Endothelial cell of umbilical vein (primary cell): ENCODE results near the gene ADGRD1. TPM values are rescaled to one million over a fixed set of nuclear protein-coding genes. Genes with fewer than 3 reads are reported as not detected.

Experiments used
- BruUV-seq: library from RNA; stranded (reverse); fragments of 400-500 nt; replicated peaks from 2 replicates; lab custom pipeline; 2021; lab: Mats Ljungman, UMichigan
- CTCF ChIA-PET: fragments of 300-600, 350-600 bp; sonication (Branson Sonifier 250); formaldehyde crosslinking; loops from one replicate; lab custom pipeline; 2021; ENCODE audit warnings: antibody characterized with exemption, inconsistent platforms; lab: Charles Lee
- POLR2A ChIA-PET: fragments of 300-600, 350-600 bp; sonication (Branson Sonifier 250); formaldehyde crosslinking; loops from one replicate; lab custom pipeline; 2021; ENCODE audit warnings: antibody characterized with exemption, inconsistent platforms; lab: Charles Lee
- DNase-seq: peaks from one replicate; pipeline ENCODE4 v3.0.0-alpha.2; 2011; ENCODE audit warnings: low read depth, low spot score
- FAIRE-seq: peaks from 2 replicates; lab custom pipeline; 2011; peaks lifted over from hg19 to GRCh38; lab: Jason Lieb, UNC
- H2AFZ ChIP-seq: 2 replicates; pipeline ENCODE4 v1.6.0; 2012; ENCODE audit warnings: low read depth, low read length, control low read depth, inconsistent platforms
- H3K27ac ChIP-seq: 2 replicates; pipeline ENCODE4 v1.5.1; 2011; ENCODE audit warnings: low read depth, mild to moderate bottlenecking, control low read depth, low read length, moderate library complexity; ENCODE audit not compliant: insufficient read depth
- H3K27me3 ChIP-seq, 2 experiments: 2 replicates each; pipeline versions ENCODE4 v1.6.0 to v1.6.1; 2011; ENCODE audit warnings: low read length in 2 of 2, mixed read lengths in 1 of 2; ENCODE audit not compliant: control insufficient read depth in 2 of 2, insufficient read depth in 2 of 2
- H3K36me3 ChIP-seq, 2 experiments: 2 replicates in 1 of 2; 3 replicates in 1 of 2; pipeline ENCODE4 v1.5.1; 2011; ENCODE audit warnings: low read length in 2 of 2, mild to moderate bottlenecking in 1 of 2, moderate library complexity in 1 of 2; ENCODE audit not compliant: control insufficient read depth in 2 of 2, insufficient read depth in 2 of 2; ENCODE audit errors: extremely low read depth in 1 of 2
- H3K4me1 ChIP-seq: 3 replicates; pipeline ENCODE4 v1.5.1; 2011; ENCODE audit warnings: mild to moderate bottlenecking, low read length; ENCODE audit not compliant: control insufficient read depth, insufficient read depth; ENCODE audit errors: extremely low read depth
- H3K4me2 ChIP-seq: 2 replicates; pipeline ENCODE4 v1.6.1; 2011; ENCODE audit warnings: low read length, control low read depth, mixed read lengths; ENCODE audit not compliant: insufficient read depth
- H3K4me3 ChIP-seq, 3 experiments: fragments of 200-600 bp in 1 of 3; sonication (generic), shearing (Covaris generic) in 1 of 3; replicated peaks in 1 of 3; 2 replicates each; pipeline ENCODE4 v1.5.1; 2011 to 2016; ENCODE audit warnings: control low read depth in 3 of 3, low read length in 3 of 3, mild to moderate bottlenecking in 2 of 3, inconsistent platforms in 1 of 3, low read depth in 1 of 3, moderate library complexity in 1 of 3; ENCODE audit not compliant: insufficient read depth in 1 of 3
- H3K79me2 ChIP-seq: 2 replicates; pipeline ENCODE4 v1.6.0; 2012; ENCODE audit warnings: low read length, inconsistent platforms; ENCODE audit not compliant: control insufficient read depth, insufficient read depth
- H3K9ac ChIP-seq: replicated peaks from 2 replicates; pipeline ENCODE3; 2011; ENCODE audit warnings: low read length, control low read depth; ENCODE audit not compliant: insufficient read depth; ENCODE audit errors: extremely low read depth
- H3K9me1 ChIP-seq: replicated peaks from 3 replicates; pipeline ENCODE4 v1.6.0; 2011; ENCODE audit warnings: mild to moderate bottlenecking, low read length; ENCODE audit not compliant: control insufficient read depth, insufficient read depth; ENCODE audit errors: extremely low read depth
- H3K9me3 ChIP-seq: replicated peaks from 2 replicates; pipeline ENCODE4 v1.5.1; 2012; ENCODE audit warnings: low read length, inconsistent platforms; ENCODE audit not compliant: control insufficient read depth, insufficient read depth
- H4K20me1 ChIP-seq: replicated peaks from 2 replicates; pipeline ENCODE3; 2011; ENCODE audit warnings: mild to moderate bottlenecking, low read length; ENCODE audit not compliant: control insufficient read depth, insufficient read depth; ENCODE audit errors: extremely low read depth
- CTCF ChIP-seq, 2 donors: IDR thresholded peaks; 1 replicate in 1 of 2; 2 replicates in 1 of 2; pipeline ENCODE4 v1.5.1; 2011; ENCODE audit warnings: low read length in 2 of 2, mild to moderate bottlenecking in 2 of 2, moderate library complexity in 2 of 2, control low read depth in 1 of 2, inconsistent platforms in 1 of 2, low read depth in 1 of 2; ENCODE audit not compliant: insufficient read depth in 1 of 2; ENCODE audit errors: extremely low read depth in 1 of 2
- EZH2 ChIP-seq: IDR thresholded peaks from 2 replicates; pipeline ENCODE4 v1.6.1; 2012; ENCODE audit warnings: borderline replicate concordance, low read depth, mild to moderate bottlenecking, moderate library complexity, low read length, inconsistent platforms; ENCODE audit not compliant: severe bottlenecking
- FOS ChIP-seq: IDR thresholded peaks from 2 replicates; pipeline ENCODE4 v1.6.1; 2011; ENCODE audit warnings: mild to moderate bottlenecking, low read length, moderate library complexity, borderline replicate concordance; ENCODE audit not compliant: insufficient read depth
- GATA2 ChIP-seq: IDR thresholded peaks from 2 replicates; pipeline ENCODE4 v1.7.0; 2011; ENCODE audit warnings: low read depth, mild to moderate bottlenecking, moderate library complexity, mixed read lengths, low read length; ENCODE audit not compliant: insufficient read length, insufficient read depth
- JUN ChIP-seq: IDR thresholded peaks from 2 replicates; pipeline ENCODE4 v1.6.1; 2011; ENCODE audit warnings: borderline replicate concordance, low read depth; ENCODE audit not compliant: insufficient read length, insufficient read depth
- MYC ChIP-seq: IDR thresholded peaks from one replicate; pipeline ENCODE4 v1.6.1; 2011; ENCODE audit warnings: mild to moderate bottlenecking, low read depth, low read length
- POLR2A ChIP-seq: IDR thresholded peaks from 2 replicates; pipeline ENCODE4 v1.6.1; 2012; ENCODE audit warnings: low read depth, mild to moderate bottlenecking, control low read depth, low read length
- POLR2AphosphoS5 ChIP-seq: IDR thresholded peaks from 2 replicates; pipeline ENCODE4 v1.6.1; 2012; ENCODE audit warnings: low read depth, mild to moderate bottlenecking, control low read depth, low read length, moderate library complexity; ENCODE audit not compliant: insufficient read depth
- dilution Hi-C: fragments of 300-500 bp; cut with MboI; formaldehyde crosslinking; loops from one replicate; pipeline ENCODE4 v1.15.0; 2019; ENCODE audit warnings: low sequenced_read_pairs; ENCODE audit not compliant: extremely low pct_ligation_motif_present
- intact Hi-C: fragments of 100-400 bp; cut with micrococcal nuclease; formaldehyde crosslinking; loops from one replicate; pipeline ENCODE4 v1.10.0; 2022
- polyA plus RNA-seq, 4 experiments: library from polyadenylated mRNA; depleted of rRNA in 3 of 4; stranded (reverse) in 3 of 4; unstranded in 1 of 4; fragments of >200 nt; gene quantifications; 2 replicates each; pipeline versions ENCODE4 v1.2.1 to v1.2.3, GENCODE V29; 2011 to 2012; ENCODE audit warnings: missing spikeins in 1 of 4
- total RNA-seq: library from RNA; stranded (reverse); gene quantifications from 2 replicates; pipeline ENCODE4 v1.2.3, GENCODE V29; 2021
- TF ChIP-seq, protein P1 (sequence below): IDR thresholded peaks from 2 replicates; pipeline ENCODE4 v1.6.1; 2011; ENCODE audit not compliant: insufficient read depth, insufficient read length

Gene ADGRD1
- total and polyA plus RNA-seq, 2 donors (not counting 3 experiments of a cell fraction or from before 2014, with no cell fraction given): 0.07 TPM; not detected in 1

DNA sequence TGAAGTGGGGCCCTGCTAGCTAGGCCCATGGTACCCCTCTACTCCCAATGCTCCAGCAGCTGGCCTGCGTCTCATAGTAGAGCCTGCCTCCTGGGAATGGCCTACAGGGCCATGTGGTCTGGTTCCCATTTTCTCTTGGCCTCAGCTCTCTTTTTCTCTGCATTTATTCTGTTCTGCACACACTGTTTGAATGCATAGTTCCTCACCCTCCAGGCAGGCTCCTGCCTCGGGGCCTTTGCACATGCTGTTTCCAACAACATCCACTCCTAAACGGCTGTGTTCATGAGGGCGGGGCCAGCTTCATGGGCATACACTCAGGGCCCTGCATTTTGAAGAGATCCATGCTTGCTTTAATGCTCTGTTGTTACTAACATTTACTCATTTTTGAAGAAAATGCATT is 204.0 kb downstream of the ADGRD1 start:
- Histone ChIP-seq H3K9ac (no peak overlapping the region), H3K36me3 (no peaks in the 10 kb centered on the region), H3K9me3 (no peaks in the 10 kb centered on the region), H2AFZ (no peak overlapping the region), H3K27me3 (no peaks in the 10 kb centered on the region), H3K79me2 (no peaks in the 10 kb centered on the region), H3K27ac (no peak overlapping the region), H3K4me3 (no peak overlapping the region), H3K9me1 (no peaks in the 10 kb centered on the region), H3K4me1 (no peaks in the 10 kb centered on the region), H4K20me1 (no peaks in the 10 kb centered on the region), H3K4me2 (no peak overlapping the region)
- FAIRE-seq (no peak), DNase-seq (no peak)
- intact Hi-C loops (no loop called here), dilution Hi-C loops (no loop called here)
- no TSS peak for BruUV-seq
- TF ChIP-seq MYC (no peak), GATA2 (no peak), POLR2AphosphoS5 (no peak), JUN (no peak), EZH2 (no peak), POLR2A (no peak), CTCF (IDR thresholded peaks at IDR 0.05; ENCODE audit: extremely low read depth in 1 of 2, insufficient read depth in 1 of 2, low read depth in 1 of 2, low read length in 2 of 2) (no peak), FOS (no peak)
- TF ChIP-seq, protein P1, sequence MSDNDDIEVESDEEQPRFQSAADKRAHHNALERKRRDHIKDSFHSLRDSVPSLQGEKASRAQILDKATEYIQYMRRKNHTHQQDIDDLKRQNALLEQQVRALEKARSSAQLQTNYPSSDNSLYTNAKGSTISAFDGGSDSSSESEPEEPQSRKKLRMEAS: no peak
- POLR2A ChIA-PET: no interaction called here
- CTCF ChIA-PET: no interaction called here
